HepG2 (cell line): ENCODE data around the gene ERO1A. TPM values are rescaled to one million over a fixed set of nuclear protein-coding genes. Genes with fewer than 3 reads are reported as not detected.
A peak's percentile ranks its signal among the peaks of the same experiment; 100 is the strongest.

ENCODE experiments used
- ATAC-seq: fragments of 200-7000 bp; cut with Tn5 transposase; 3 replicates; pipeline ENCODE4 v1.9.1; 2020; ENCODE audit warnings: mild to moderate bottlenecking, moderate library complexity
- BruUV-seq: library from RNA; stranded (reverse); fragments of 400-500 nt; replicated peaks from 2 replicates; lab custom pipeline; 2021; lab: Mats Ljungman, UMichigan
- CTCF ChIA-PET: fragments of 300-600 bp; formaldehyde crosslinking; extraction: SDS; loops from one replicate; lab custom pipeline; 2021; ENCODE audit warnings: low total read pairs, inconsistent platforms, low intra/inter-chr PET ratio; lab: Yijun Ruan, JAX
- POLR2A ChIA-PET: fragments of 350-600 bp; sonication (Branson Sonifier 250); formaldehyde crosslinking; loops from one replicate; lab custom pipeline; 2020; ENCODE audit warnings: antibody characterized with exemption, inconsistent platforms; lab: Yijun Ruan, JAX
- DNase-seq: peaks from one replicate; pipeline ENCODE4 v3.0.0-alpha.2; 2015; ENCODE audit warnings: low spot score
- FAIRE-seq: peaks from 3 replicates; lab custom pipeline; 2011; peaks lifted over from hg19 to GRCh38; lab: Jason Lieb, UNC
- H2AFZ ChIP-seq: one replicate; pipeline ENCODE4 v1.6.1; 2011; ENCODE audit warnings: low read length, inconsistent platforms
- H3K27ac ChIP-seq: fragments of 300-600 bp; 3 replicates; pipeline ENCODE4 v1.8.0; 2011; ENCODE audit warnings: mixed run types, mild to moderate bottlenecking, mixed read lengths, low read length, inconsistent platforms; ENCODE audit not compliant: insufficient read depth; ENCODE audit errors: extremely low read length
- H3K27me3 ChIP-seq, 2 experiments: fragments of 200-600 bp in 1 of 2; 2 replicates in 1 of 2; 3 replicates in 1 of 2; pipeline versions ENCODE4 v1.6.0 to v1.8.0; 2011; ENCODE audit warnings: low read length in 2 of 2, mild to moderate bottlenecking in 2 of 2, moderate library complexity in 2 of 2, inconsistent platforms in 1 of 2; ENCODE audit not compliant: insufficient read depth in 2 of 2, control insufficient read depth in 1 of 2
- H3K36me3 ChIP-seq, 2 experiments: fragments of 200-600 bp in 1 of 2; replicated peaks in 1 of 2; 2 replicates in 1 of 2; 3 replicates in 1 of 2; pipeline versions ENCODE4 v1.5.1 to v1.8.0; 2011; ENCODE audit warnings: low read length in 2 of 2, inconsistent platforms in 1 of 2; ENCODE audit not compliant: insufficient read depth in 2 of 2, control insufficient read depth in 1 of 2
- H3K4me1 ChIP-seq: 2 replicates; pipeline ENCODE4 v1.5.1; 2012; ENCODE audit warnings: low read length, inconsistent platforms; ENCODE audit not compliant: insufficient read depth
- H3K4me2 ChIP-seq: 2 replicates; pipeline ENCODE4 v1.6.0; 2011; ENCODE audit warnings: low read depth, low read length, inconsistent platforms
- H3K4me3 ChIP-seq, 3 experiments: fragments of 200-600 bp in 1 of 3; sonication (generic), shearing (Covaris generic) in 1 of 3; replicated peaks in 1 of 3; 2 replicates each; pipeline ENCODE4 v1.5.1; 2011 to 2016; ENCODE audit warnings: low read length in 3 of 3, inconsistent platforms in 2 of 3, low read depth in 2 of 3, mild to moderate bottlenecking in 2 of 3, control low read depth in 1 of 3, mixed read lengths in 1 of 3; ENCODE audit not compliant: insufficient read depth in 1 of 3
- H3K79me2 ChIP-seq: one replicate; pipeline ENCODE4 v1.6.1; 2011; ENCODE audit warnings: low read length, inconsistent platforms; ENCODE audit not compliant: insufficient read depth
- H3K9ac ChIP-seq: 2 replicates; pipeline ENCODE4 v1.6.0; 2011; ENCODE audit warnings: mild to moderate bottlenecking, low read depth, low read length, inconsistent platforms; ENCODE audit not compliant: insufficient read depth
- H3K9me3 ChIP-seq: 2 replicates; pipeline ENCODE4 v1.5.1; 2012; ENCODE audit warnings: mild to moderate bottlenecking, low read length
- H4K20me1 ChIP-seq: 2 replicates; pipeline ENCODE4 v1.6.0; 2011; ENCODE audit warnings: inconsistent platforms, mild to moderate bottlenecking, low read length, moderate library complexity; ENCODE audit not compliant: insufficient read depth
- ARNT2 ChIP-seq: sonication (generic); formaldehyde crosslinking; IDR thresholded peaks from 2 replicates; pipeline ENCODE4 v1.8.0; 2022; ENCODE audit warnings: mild to moderate bottlenecking, low read depth, missing genetic modification reagents, moderate library complexity
- ATF3 ChIP-seq: sonication (generic); formaldehyde crosslinking; IDR thresholded peaks from 2 replicates; pipeline ENCODE4 v1.4.0; 2020; ENCODE audit warnings: missing genetic modification reagents
- CEBPB ChIP-seq: IDR thresholded peaks from 2 replicates; pipeline ENCODE4 v1.6.1; 2011; ENCODE audit warnings: low read depth, low read length, improper control_type of control experiment, borderline replicate concordance
- CEBPG ChIP-seq: IDR thresholded peaks from 2 replicates; pipeline ENCODE4 v1.6.1; 2016
- CHD2 ChIP-seq: IDR thresholded peaks from 2 replicates; pipeline ENCODE4 v1.6.1; 2011; ENCODE audit warnings: low read depth, low read length, improper control_type of control experiment
- HOXD1 ChIP-seq: sonication (generic); formaldehyde crosslinking; IDR thresholded peaks from 2 replicates; pipeline ENCODE4 v1.5.0; 2020; ENCODE audit warnings: missing genetic modification reagents
- MAFG ChIP-seq: sonication (generic); formaldehyde crosslinking; IDR thresholded peaks from 2 replicates; pipeline ENCODE4 v1.5.1; 2020; ENCODE audit warnings: mild to moderate bottlenecking, missing genetic modification reagents
- MNT ChIP-seq: fragments of 450-650 bp; IDR thresholded peaks from 2 replicates; pipeline ENCODE4 v1.6.1; 2016
- RBFOX2 ChIP-seq: fragments of 200-400 bp; formaldehyde crosslinking; IDR thresholded peaks from 2 replicates; pipeline ENCODE4 v1.6.1; 2017; ENCODE audit warnings: low read depth, mild to moderate bottlenecking, low read length
- SPEN ChIP-seq: sonication (generic); formaldehyde crosslinking; IDR thresholded peaks from 2 replicates; pipeline ENCODE4 v1.5.1; 2020; ENCODE audit warnings: low read depth, mild to moderate bottlenecking, missing genetic modification reagents
- YEATS2 ChIP-seq: sonication (generic); formaldehyde crosslinking; IDR thresholded peaks from 2 replicates; pipeline ENCODE4 v1.4.0; 2020; ENCODE audit warnings: missing genetic modification reagents, borderline replicate concordance
- ZBTB37 ChIP-seq: sonication (generic); formaldehyde crosslinking; IDR thresholded peaks from 2 replicates; pipeline ENCODE4 v1.4.0; 2020; ENCODE audit warnings: mild to moderate bottlenecking, missing genetic modification reagents
- ZNF451 ChIP-seq: sonication (generic); formaldehyde crosslinking; IDR thresholded peaks from 2 replicates; pipeline ENCODE4 v1.5.0; 2020; ENCODE audit warnings: mild to moderate bottlenecking, missing genetic modification reagents
- ZNF644 ChIP-seq: IDR thresholded peaks from 2 replicates; pipeline ENCODE4 v1.6.1; 2016; ENCODE audit warnings: low read depth
- ZNF7 ChIP-seq: IDR thresholded peaks from 2 replicates; pipeline ENCODE4 v1.6.1; 2016; ENCODE audit warnings: missing biosample characterization, missing genetic modification reagents
- ZSCAN12 ChIP-seq: sonication (generic); formaldehyde crosslinking; IDR thresholded peaks from 2 replicates; pipeline ENCODE4 v1.9.0; 2021; ENCODE audit warnings: mild to moderate bottlenecking, missing genetic modification reagents
- WGBS: methylation state at CpG from one replicate; pipeline ENCODE4 v1.1.6; 2017; ENCODE audit warnings: low lambda C conversion rate; 5-methylcytosine and 5-hydroxymethylcytosine counted together
- in situ Hi-C: cut with HindIII; loops from 2 replicates; pipeline ENCODE4 v1.10.0; 2017; ENCODE audit warnings: low pct_unique_long_range_greater_than_20kb; ENCODE audit not compliant: extremely low pct_ligation_motif_present
- intact Hi-C: fragments of 100-400 bp; cut with micrococcal nuclease; formaldehyde crosslinking; loops from one replicate; pipeline ENCODE4 v1.10.0; 2022; ENCODE audit not compliant: unreplicated experiment
- polyA plus RNA-seq, 8 experiments: library from polyadenylated mRNA; depleted of rRNA in 3 of 8; stranded (reverse) in 7 of 8; unstranded in 1 of 8; fragments of >200 nt; fragmentation: Illumina TruSeq in 4 of 8; extraction: Trizol in 4 of 8; gene quantifications; 2 replicates each; pipeline versions ENCODE4 v1.2.1 to v1.2.3, GENCODE V29; 2011 to 2016; ENCODE audit warnings: low read depth in 4 of 8, missing spikeins in 1 of 8, mixed read lengths in 1 of 8; ENCODE audit not compliant: insufficient read depth in 1 of 8
- total RNA-seq, 5 experiments: library from RNA; depleted of rRNA; stranded (reverse); fragments of >200 nt; fragmentation: Illumina TruSeq; extraction: Trizol; gene quantifications; 2 replicates each; pipeline ENCODE4 v1.2.3, GENCODE V29; 2016; ENCODE audit warnings: low read depth in 1 of 5
- TF ChIP-seq, protein P1 (sequence below): sonication (generic); formaldehyde crosslinking; IDR thresholded peaks from 2 replicates; pipeline ENCODE4 v1.5.1; 2020; ENCODE audit warnings: mild to moderate bottlenecking, moderate library complexity, missing genetic modification reagents

Gene ERO1A
- total and polyA plus RNA-seq, 2 of the 13 experiments (the other 11 are each of a cell fraction or from before 2014, with no cell fraction given) = 60.3 to 137 TPM

GRCh38 chr14:52692248-52692962, 3.0 kb downstream of the ERO1A start:
- Histone ChIP-seq H3K79me2 (peaks cover 77% of the 10 kb centered on the region), H3K4me2 (peak overlapping the region; percentile 60), H3K9me3 (no peaks in the 10 kb centered on the region), H3K36me3 (no peaks in the 10 kb centered on the region), H4K20me1 (peaks cover 48% of the 10 kb centered on the region), H3K9ac (peak overlapping the region; percentile 48)
- no peak for DNase-seq
- POLR2A ChIA-PET = interaction anchor here (1.0 to 1.5 kb wide), 2 partner anchors 15 to 37 kb away, joined by 3 to 5 read pairs; partner anchors contain the start of gene PSMC6
- BruUV-seq = no TSS peak
- no peak for TF ChIP-seq ZNF451
- TF ChIP-seq MNT = no peak
- TF ChIP-seq RBFOX2 = 0 out of 2 replicates have a peak, but pooled peaks have one; percentile 35
- TF ChIP-seq ZBTB37 (CRISPR knock-in tag) = no peak
- TF ChIP-seq CEBPB = peak; percentile 51; the same call in 1 of the 2 replicates
- TF ChIP-seq CHD2 = no peak
- no peak for TF ChIP-seq ZNF7
- no peak for TF ChIP-seq ARNT2
- no peak for TF ChIP-seq MAFG
- TF ChIP-seq ZSCAN12 (CRISPR knock-in tag) = no peak
- no peak for TF ChIP-seq YEATS2 (CRISPR knock-in tag)
- TF ChIP-seq, protein P1, sequence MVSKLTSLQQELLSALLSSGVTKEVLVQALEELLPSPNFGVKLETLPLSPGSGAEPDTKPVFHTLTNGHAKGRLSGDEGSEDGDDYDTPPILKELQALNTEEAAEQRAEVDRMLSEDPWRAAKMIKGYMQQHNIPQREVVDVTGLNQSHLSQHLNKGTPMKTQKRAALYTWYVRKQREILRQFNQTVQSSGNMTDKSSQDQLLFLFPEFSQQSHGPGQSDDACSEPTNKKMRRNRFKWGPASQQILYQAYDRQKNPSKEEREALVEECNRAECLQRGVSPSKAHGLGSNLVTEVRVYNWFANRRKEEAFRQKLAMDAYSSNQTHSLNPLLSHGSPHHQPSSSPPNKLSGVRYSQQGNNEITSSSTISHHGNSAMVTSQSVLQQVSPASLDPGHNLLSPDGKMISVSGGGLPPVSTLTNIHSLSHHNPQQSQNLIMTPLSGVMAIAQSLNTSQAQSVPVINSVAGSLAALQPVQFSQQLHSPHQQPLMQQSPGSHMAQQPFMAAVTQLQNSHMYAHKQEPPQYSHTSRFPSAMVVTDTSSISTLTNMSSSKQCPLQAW (CRISPR knock-in tag) = no peak
- no peak for TF ChIP-seq ATF3 (CRISPR knock-in tag)
- TF ChIP-seq SPEN (CRISPR knock-in tag) = no peak
- peak; percentile 43; the same call in 1 of the 2 replicates for TF ChIP-seq CEBPG
- peak; percentile 83 for TF ChIP-seq HOXD1 (CRISPR knock-in tag)
- TF ChIP-seq ZNF644 (CRISPR knock-in tag) = peak; percentile 64; the same call in 1 of the 2 replicates
- TF ChIP-seq, all 625 proteins: peak for 5
- CTCF ChIA-PET = no interaction called here
- WGBS = 56% methylated on average over 5 of the region's 5 CpGs
- H3K4me1 ChIP-seq = peaks cover 75% of the 10 kb centered on the region
- ATAC-seq (no peak), FAIRE-seq (no peak)
- peak overlapping the region; percentile 35 to 90 (median 38); a peak in 5 of 6 replicates for H3K4me3 ChIP-seq
- no peaks in the 10 kb centered on the region; a peak in 1 of 5 replicates for H3K27me3 ChIP-seq
- H3K27ac ChIP-seq = peak overlapping the region; percentile 7
- in situ Hi-C loops (no loop called here), intact Hi-C loops (no loop called here)
- H2AFZ ChIP-seq = no peak overlapping the region
